Frontal cortex (tissue), 4 donors: ENCODE results near the gene GTPBP4. TPM values are rescaled to one million over a fixed set of nuclear protein-coding genes. Genes with fewer than 3 reads are reported as not detected.
"Not testable (repeated sequence)": the region's sequence is repeated elsewhere in the genome, so short reads cannot be mapped to it uniquely, and the experiment has no call there.

Source experiments
- DNase-seq, 2 donors: peaks; one replicate each; pipeline ENCODE4 v3.0.0; 2012; ENCODE audit warnings: low spot score in 2 of 2
- FAIRE-seq: peaks from 2 replicates; lab custom pipeline; 2012; peaks lifted over from hg19 to GRCh38; lab: Jason Lieb, UNC
- total RNA-seq: library from RNA; depleted of rRNA; stranded (reverse); fragments of >200 nt; gene quantifications from one replicate; pipeline ENCODE4 v1.2.3, GENCODE V29; 2014
- donor health status: control.
- donor health status: control.
- donor health status: control.

The GTPBP4 gene
- total RNA-seq, 1 donor from 2014 or later, result 21.6 TPM

DNA sequence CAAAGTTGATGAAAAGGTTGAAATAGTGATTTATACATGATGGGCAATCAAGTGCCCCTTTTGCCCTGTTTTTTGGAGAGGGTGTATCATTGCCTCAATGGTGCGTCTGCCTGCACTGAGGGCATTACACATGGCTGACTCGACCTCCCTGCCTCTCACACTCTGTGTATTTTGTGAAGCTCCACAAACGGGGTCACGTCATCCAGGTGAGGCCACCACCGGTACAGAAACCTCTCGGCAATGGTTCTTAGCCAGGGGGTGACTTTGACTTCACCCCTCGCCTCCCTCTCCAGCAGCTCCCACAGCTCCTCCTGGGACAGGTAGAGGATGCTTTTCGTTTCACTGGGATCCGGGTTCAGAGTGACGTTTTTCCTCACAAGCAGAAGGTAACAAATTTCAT lies 31.1 kb downstream of the GTPBP4 start:
- FAIRE-seq (no peak), DNase-seq (no peak)

DNA sequence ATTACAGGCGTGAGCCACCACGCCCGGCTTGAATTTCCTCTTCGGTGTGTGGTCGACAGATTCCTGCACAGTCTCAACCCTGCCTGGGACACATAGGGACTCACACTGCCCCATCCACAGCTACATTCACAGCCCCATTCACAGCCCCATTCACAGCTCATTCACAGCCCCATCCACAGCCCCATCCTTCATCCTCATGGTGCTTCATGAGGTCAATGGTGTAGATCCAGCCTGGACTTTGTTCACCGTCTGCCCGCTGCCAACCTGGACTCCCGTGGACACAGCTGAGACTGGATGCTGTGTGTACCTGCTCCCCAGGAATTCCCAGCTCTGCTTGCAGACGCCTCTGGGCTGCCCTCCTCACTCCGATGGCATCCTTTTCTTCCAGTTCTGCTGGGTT lies 32.2 kb downstream of the GTPBP4 start:
- DNase-seq (no peak), FAIRE-seq (no peak)

DNA sequence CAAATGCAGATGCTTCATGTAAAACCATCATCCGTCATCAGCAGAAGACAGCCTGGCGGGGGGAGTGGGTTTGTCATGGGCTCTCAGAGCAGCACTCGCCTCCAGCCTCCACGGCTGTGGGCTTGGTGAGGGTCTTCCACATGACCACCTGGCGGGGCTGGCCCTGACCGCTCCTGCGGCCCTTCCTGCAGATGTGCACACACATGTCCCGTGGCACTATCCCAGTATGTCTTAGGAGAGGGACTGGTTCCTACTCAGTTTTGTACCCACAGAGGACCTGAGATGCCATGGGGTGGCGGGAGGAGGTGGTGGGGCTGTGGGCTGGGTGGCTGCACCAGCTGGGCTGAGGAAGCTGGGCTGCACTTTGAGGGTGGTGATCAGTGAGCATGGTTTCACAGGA lies 32.7 kb downstream of the GTPBP4 start:
- FAIRE-seq, result no peak

DNA sequence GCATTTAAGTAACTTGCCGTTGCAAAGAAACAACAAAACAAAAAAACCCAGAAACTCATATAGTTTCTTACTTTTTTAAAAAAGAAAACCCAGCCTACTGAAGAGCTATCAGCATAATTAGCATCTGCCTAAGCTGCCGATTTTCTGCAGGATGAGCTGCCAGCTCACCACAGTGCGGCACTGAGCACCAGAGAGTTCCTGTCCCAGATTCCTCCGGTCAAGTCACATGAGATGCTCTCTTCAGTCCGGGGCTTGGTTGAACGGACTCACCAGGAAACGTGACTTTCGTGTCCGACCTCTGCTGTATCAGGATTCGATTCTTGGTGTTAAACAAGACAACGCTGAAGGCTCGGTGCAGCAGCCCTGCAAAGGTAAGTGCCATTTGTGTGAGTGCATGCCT lies 34.2 kb downstream of the GTPBP4 start:
- FAIRE-seq, result no peak
- DNase-seq, result peak in 1 of 2 donors; percentile 36

More for the DNA sequence above, 32.7 kb downstream of the GTPBP4 start:
- DNase-seq, result no peak

DNA sequence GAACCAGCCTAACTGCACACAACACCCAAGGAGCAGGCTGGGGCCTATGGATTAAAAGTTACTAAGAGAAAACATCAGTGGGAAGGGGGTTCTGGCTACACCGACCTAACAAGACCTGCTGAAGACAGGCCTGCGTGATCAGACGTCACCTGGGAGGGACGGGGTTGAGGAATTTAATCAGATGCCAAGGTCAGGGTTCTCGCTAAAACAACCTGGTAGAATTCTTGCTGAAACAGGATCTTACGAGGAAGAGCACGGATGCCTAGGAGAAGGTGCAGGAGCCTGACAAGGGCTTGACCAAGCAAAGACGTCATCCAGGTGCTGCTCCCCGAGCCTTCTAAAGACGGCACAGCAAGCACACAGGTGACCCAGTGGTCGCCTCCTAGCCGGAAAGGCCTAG lies 35.9 kb downstream of the GTPBP4 start:
- DNase-seq, result no peak
- no peak for FAIRE-seq

DNA sequence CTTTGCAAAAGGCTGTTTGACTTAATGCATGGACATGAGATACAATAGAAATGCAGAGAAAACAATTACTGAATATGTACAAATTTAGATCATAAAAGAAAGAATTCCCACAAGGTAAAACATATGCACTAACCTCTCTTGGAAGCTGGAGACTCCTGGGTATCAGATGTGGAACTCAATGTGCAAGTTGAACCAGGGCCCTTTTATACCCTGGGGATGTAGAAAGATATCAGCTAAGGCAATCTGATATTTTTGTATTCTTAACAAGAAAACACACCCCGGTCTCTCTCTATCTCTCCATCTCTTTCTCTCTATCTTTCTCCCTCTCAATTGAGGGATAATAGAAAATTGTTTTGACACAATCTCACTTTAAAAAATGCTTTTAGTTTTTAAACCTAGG lies 37.4 kb downstream of the GTPBP4 start, which contains the start of gene IDI2:
Gene IDI2 (minus strand): TSS at position 177 of the 400 bp plus-strand sequence. CDS start 1,136 bp downstream, outside the sequence.
- DNase-seq (no peak), FAIRE-seq (no peak)

DNA sequence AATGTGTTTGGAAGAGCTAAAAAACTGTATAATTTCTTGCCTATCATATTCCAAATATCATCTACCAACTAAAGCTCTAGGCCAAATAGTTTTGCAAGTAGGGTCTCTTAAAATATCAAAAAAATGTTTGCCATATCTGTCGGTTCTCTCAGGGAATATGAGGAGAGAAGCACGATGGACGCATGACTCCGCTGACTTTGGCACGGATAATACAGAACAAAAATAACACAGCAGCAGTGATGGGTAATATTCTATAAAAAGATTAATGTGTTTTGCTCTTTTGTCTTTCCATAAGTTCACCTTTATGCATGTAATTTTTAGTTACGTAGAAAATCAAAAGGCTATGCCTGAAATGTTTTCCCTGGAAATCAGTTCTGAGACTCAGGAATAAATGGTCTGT lies 38.3 kb downstream of the GTPBP4 start:
- DNase-seq (no peak), FAIRE-seq (no peak)

DNA sequence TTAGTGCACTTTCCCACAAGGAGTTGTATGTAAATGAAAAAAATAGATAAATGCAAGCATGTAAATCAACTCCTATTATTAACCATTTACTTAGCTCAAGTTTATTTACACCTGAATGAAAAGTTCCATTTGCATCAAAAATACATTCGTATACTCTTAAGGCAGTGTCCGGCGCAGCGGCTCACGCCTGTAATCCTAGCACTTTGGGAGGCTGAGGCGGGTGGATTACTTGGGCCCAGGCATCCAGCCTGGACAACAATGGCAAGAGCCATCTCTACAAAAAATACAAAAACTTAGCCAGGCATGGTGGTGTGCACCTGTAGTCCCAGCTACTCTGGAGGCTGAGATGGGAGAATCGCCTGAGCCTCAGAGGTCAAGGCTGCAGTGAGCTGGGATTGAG lies 41.6 kb downstream of the GTPBP4 start:
- no peak for DNase-seq
- FAIRE-seq, result no peak

DNA sequence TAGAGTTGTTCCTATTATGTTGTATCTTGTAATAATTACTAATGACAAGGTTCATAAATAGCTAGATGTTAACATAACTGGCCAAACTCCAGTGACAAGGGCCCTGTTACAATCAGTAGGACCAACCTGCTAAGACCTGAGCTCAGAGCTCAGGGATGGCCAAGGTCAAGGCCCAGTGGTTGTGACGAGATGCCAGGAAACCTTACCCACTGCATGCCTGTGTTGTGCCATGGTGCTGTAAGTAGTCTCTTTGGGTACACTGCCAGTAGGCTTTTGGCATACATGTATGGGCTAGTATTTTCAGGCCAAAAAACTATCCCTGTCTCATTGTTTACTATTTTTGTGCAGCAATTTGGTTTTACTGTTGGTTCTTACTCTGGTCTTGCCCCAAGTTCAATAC lies 45.4 kb downstream of the GTPBP4 start:
- no peak for FAIRE-seq
- DNase-seq, result no peak

DNA sequence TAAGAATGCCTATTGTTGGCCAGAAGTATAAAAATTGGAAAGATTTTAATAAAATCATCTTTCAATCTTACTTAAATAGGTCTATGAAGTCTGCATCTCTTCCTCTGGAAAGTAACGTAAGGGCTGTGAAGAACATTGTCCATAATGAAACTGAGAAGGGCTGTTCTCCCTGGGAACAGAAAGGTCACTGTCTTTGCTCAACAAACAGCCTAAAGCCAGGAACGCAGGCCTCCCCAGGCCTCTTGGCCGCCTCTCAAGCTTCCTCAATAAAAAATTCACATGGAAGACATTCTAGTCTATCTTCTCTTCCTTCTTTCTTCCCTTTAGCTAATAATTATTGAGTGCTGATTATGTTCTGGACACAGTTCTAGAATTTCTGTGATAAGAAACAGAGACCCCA lies 46.5 kb downstream of the GTPBP4 start:
- FAIRE-seq (peak; percentile 6), DNase-seq (peak in 1 of 2 donors; percentile 42)

DNA sequence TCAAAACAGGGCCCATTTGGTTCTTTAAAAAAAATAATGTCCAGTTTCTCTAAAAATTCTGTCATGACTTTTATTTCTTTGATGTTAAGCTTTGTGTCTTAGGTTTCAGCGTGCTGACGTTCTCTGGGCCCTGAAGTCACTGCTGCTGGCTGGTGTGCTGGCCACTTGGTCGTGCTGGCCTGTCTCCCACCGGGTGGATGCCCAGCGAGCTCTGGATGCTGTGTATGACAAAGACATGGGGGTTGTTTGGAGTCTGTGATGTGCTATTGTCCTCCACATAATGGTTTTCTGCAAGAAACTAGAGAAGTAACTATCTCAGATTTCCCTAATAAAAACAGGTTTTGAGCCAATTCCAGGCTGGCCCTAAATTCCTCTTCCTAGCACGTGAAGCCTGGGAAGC lies 47.0 kb downstream of the GTPBP4 start:
- peak in 1 of 2 donors; percentile 37 for DNase-seq
- FAIRE-seq, result no peak

DNA sequence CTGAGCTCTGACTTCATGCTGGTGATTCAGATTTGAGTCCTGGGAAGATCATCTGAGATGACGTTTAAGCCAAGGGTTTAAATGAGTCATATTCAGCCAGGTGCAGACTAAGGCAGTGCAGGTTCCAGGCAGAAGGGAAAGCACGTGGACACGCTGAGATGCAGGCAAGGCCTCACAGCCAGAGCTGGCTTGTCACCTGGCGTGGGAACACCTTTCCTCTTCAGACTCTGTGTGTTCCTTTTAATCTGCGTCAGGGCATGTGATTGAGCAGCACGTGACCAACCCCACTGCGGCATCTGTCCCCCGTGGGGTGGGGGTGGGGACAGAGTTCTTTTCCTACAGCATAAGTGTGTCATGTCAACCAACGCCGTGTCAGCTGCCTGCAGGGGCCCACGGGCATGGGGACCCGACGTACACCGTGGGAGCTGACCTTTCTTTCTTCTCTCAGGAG lies 48.1 kb downstream of the GTPBP4 start:
- no peak for DNase-seq

DNA sequence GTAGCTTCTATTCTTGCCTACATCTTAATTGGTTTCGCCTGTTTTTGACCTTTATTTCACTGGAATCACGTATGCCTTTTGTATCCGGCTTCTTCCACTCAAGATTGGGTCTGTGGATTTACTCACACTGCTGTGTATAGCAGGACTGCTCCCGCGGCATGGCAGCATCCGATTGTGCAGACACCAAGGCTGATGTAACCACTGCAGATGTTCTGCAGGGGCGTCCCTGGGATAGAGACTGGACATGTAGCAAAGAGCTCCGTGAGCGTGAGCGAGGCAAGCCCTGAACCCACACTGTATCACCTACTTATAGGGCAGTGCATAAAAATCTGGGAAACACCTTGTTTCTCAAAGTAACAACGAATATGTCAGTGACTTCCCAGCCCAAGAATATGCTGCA lies 48.9 kb downstream of the GTPBP4 start:
- DNase-seq (no peak), FAIRE-seq (no peak)

More for the DNA sequence above, 48.1 kb downstream of the GTPBP4 start:
- FAIRE-seq, result no peak

DNA sequence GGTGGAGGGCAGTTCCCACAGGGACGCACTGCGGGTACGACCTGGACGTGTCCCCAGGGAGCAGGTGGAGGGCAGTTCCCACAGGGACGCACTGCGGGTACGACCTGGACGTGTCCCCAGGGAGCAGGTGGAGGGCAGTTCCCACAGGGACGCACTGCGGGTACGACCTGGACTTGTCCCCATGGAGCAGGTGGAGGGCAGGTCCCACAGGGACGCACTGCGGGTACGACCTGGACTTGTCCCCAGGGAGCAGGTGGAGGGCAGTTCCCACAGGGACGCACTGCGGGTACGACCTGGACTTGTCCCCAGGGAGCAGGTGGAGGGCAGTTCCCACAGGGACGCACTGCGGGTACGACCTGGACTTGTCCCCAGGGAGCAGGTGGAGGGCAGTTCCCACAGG lies 50.5 kb downstream of the GTPBP4 start:
- not testable (repeated sequence) for FAIRE-seq

DNA sequence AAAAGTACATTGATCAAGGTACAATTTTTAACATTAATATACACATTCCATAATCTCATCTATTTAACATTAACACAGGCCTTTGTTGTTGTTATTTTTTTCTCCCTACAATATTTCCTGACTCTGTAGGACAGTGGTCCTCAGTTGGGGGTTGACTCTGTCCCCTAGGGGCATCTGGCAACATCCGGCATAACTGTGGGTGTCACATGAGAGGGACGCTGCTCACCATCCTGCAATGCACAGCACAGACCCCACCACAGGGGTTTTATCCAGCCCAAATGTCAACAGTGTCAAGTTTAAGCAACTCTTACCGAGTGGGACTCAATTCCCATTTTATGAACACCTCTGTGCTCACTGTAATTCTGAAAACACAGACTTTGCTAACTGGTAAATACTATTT lies 51.9 kb downstream of the GTPBP4 start:
- DNase-seq (no peak), FAIRE-seq (no peak)

More for the DNA sequence above, 50.5 kb downstream of the GTPBP4 start:
- DNase-seq, result not testable (repeated sequence)

DNA sequence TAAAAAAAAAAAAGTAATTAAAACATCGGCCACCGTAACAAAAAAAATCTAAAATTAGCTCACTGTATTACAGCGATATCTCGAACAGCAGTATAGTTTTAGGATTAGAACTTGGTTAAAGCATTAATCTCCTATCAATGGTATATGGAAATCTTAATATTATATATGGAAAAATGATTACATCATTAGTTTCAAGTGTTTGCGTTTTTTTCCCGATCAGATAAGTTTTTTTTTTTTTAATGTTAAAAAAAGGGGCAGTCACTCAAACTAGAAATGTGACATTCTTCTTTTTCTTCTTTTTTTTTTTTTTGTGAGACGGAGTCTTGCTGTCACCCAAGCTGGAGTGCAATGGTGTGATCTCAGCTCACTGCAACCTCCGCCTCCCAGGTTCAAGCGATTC lies 53.3 kb downstream of the GTPBP4 start:
- FAIRE-seq (no peak), DNase-seq (no peak)

DNA sequence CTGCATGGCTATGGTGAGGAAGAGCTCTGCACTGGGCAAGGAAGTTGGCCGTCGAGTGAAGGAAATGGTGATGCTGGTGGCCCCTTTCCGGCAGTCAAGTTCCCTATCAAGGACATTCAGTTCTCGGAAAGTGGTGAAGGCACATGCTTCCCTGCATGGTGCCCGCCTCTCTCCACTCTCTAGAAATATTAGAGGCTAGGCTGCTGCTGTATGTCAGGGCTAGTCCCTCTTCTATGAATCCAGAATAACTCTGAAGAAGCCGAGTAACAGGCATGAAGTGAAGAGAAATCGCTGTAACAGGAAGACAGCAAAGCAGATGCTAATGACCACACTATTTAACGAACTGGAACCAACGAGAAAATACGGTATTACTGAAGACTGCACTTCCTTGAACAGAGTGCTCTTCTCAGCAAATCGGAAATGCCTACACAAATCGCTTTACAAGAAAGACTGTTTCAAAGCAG lies 55.3 kb downstream of the GTPBP4 start:
- FAIRE-seq (no peak), DNase-seq (no peak)

DNA sequence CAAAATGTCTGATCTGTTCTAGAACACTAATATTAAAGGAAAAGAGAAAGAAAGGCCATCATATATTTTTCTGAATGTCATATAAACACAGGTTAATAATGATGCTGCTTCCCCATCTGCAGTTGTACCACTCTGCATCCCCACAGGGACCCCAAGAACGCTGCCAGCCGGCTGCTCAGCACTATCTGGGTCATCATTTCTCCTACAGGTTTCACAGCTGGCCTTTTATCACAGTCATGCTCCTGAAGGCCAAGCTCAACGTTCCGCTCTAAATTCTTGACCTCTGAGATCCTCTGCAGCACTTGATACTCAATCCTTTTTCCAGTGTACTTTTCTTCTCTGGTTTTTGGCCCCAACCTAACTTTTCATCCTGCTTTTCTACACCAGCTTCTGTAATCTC lies 55.9 kb downstream of the GTPBP4 start:
- DNase-seq (no peak), FAIRE-seq (no peak)

DNA sequence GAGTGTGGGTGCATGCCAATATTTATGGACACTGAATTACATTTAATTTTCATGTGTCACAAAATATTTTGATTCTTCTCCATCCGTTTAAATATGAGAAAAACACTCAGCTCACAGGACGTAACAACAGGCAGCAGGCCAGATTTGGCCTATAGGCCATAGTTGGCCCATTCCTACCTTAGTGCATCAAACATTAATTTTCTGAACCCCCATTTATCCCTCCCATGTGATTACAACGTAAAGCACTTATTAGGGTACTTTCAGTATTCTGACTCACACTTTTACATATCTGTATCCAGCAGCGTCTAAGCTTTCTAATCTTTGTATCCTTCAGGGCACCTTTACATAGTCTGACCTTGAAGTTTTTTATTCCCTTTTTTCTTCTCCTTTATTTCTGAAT lies 56.7 kb downstream of the GTPBP4 start:
- DNase-seq (no peak), FAIRE-seq (no peak)

DNA sequence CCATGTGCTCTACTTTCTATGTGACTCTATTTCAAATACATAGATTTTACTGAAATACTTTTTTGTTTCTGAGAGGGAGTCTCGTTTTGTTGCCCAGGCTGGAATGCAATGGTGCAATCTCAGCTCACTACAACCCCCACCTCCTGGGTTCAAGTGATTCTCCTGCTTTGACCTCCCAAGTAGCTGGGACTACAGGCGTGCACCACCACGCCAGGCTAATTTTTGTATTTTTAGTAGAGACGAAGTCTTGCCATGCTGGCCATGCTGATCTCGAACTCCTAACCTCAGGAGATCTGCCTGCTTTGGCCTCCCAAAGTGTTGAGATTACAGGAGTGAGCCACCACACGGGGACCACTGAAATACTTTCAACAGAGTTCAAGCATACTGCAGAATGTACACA lies 57.2 kb downstream of the GTPBP4 start:
- DNase-seq, result no peak
- no peak for FAIRE-seq

DNA sequence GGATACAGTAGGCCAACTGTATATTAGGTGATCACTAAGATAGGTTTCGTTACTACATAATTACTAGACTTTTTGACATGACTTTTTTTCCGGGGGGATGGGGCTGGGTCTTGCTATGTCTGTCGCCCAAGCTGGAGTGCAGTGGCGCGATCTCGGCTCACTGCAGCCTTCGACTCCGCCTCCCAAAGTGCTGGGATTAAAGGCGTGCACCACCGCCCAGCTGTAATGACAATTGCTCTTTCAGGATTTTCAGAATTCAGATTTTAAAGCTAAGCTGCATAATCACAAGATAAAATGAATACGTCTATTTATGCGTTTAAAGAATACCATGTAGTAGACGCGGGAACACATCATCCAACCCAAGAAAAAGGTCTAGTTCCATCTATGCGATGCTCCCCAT lies 59.7 kb downstream of the GTPBP4 start:
- FAIRE-seq, result no peak
- no peak for DNase-seq

DNA sequence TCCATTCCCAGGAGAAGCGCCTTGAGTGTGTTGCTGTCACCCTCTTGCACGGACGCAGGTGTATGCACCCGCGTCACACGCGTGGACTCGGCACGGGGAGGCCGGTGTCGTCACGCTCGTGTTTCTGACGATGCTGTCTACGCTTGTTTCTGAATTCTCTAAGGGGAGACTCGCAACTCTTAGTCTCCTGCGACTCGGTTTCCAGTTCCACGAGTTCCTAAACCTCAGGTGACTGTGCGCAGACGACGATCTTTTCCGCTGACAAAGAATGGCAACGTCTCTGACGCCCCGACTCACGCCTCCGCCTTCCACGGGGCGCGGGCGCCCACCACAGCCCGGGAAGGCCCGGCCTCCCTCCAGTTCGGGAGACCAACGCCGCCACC lies 60.1 kb downstream of the GTPBP4 start:
- DNase-seq (no peak), FAIRE-seq (no peak)
